ENCODE data around the gene PYGL.

DNA sequence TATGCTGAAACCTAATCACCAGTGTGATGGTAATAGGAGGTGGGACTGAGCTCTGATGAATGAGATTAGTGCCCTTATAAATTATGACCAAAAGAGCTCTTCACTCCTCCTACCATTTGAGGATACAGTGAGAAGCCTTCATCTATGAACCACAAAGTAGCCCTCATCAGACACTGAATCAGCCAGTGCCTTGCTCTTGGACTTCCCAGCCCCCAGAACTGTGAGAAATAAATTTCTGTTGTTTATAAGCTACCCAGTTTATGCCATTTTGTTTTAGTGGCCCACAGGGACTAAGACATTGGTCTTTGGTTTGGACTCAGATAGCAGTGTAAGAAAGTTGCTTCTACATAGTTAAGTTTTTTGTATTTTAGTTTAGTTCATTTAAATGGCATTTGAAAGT is 39.6 kb downstream of the PYGL start:
- TF ChIP-seq POLR2AphosphoS5 (IDR thresholded peaks at IDR 0.05; ENCODE audit: insufficient read depth, low read depth, low read length) = no peak
- TF ChIP-seq GATA2 (IDR thresholded peaks at IDR 0.05; ENCODE audit: insufficient read depth, insufficient read length, low read depth, low read length) = no peak
